Activated T-cell treated with anti-CD3 and anti-CD28 coated beads for 1 hour (primary cell): ENCODE results near the gene SNAPC4.
"Not testable (repeated sequence)": the region's sequence is repeated elsewhere in the genome, so short reads cannot be mapped to it uniquely, and the experiment has no call there.

Experiments
- DNase-seq: peaks from one replicate; pipeline ENCODE4 v3.0.0-alpha.2; 2020; ENCODE audit warnings: low read depth

SNAPC4 gene

DNA sequence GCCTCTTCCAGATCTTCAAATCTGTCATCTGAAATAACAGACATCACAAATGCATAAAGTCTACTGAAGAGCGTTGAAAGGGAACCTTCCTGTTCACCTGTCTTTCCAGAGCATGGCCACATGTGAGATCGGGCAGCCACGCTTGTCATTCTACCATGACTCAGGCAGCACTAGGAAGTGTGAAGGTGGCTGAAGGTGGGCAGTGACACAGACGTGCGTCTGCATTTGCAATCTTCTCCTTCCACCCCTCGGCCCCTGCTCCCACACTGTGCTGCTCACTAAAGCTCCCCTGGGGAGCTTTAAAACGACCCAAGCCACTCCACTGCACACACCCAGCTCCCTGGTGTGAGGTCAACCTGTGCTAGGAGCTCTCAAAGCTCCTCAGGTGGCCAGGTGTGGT is 7.9 kb upstream of the SNAPC4 start:
- no peak for DNase-seq

DNA sequence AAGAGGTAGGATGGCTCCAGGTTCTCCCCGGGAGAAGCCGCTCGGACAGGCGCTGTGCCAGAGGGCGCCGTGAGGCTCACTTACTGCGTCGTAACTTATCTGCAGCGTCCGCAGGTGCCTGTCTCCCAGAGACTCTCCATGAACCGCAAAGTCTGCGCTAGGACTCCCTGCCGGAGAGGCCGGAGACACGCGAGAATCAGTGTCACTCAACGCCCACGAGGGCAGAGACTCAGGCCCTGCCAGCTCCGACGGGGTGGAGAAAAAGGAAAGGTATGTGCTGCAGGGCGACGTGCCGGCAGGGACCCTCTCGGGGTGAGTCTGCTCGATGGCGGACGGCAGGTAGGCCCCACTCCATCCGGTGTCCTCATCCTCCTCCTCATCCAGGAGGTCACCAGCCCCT is 7.1 kb upstream of the SNAPC4 start:
- not testable (repeated sequence) for DNase-seq

DNA sequence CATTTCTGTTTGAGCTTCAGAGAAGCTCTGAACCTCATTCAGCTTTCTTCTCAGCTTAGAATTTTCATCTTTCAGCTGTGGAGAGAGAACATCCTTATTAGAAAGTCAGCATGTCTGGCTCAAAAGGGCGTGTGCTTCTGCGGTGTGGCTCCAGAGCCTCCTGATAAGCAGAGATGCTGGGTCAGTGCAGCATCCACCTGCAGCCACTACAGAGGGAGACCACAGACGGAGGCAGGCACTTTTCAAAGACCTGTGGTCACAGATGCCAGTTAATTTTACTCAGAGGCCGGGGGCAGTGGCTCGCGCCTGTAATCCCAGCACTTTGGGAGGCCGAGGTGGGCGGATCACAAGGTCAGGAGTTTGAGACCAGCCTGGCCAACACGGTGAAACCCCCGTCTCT is 5.9 kb upstream of the SNAPC4 start:
- not testable (repeated sequence) for DNase-seq

DNA sequence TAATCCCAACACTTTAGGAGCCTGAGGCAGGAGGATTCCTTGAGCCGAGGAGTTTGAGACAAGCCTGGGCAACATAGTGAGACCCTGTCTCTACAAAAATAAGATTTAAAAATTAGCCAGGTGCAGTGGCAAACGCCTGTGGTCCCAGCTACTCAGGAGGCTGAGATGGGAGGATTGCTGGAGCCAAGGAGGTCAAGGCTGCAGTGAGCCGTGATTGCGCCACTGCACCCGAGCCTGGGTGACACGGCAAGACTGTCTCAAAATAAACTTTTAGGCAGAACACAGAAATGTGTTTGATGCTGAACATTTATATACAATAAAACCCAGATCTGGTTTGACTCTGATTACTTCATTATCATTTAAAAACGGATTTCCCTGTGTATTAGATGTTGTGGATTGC is 5.5 kb upstream of the SNAPC4 start:
- DNase-seq = no peak

DNA sequence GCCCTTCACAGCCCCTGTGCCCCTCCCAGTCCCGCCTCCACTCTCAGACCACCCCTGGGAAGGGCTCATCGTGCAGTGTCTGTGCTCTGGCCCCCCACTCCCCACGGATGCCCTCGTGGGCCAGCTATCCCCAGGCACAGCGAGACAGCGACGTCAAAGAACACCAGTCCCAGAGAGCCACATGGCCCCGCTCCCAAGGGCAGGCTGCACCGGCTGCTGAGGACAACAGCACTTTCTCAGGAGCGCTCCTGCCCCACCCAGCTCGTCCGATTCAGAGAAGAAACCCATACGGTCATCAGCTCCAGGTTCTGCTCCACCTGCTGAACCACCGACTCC is 4.8 kb upstream of the SNAPC4 start:
- DNase-seq = no peak

DNA sequence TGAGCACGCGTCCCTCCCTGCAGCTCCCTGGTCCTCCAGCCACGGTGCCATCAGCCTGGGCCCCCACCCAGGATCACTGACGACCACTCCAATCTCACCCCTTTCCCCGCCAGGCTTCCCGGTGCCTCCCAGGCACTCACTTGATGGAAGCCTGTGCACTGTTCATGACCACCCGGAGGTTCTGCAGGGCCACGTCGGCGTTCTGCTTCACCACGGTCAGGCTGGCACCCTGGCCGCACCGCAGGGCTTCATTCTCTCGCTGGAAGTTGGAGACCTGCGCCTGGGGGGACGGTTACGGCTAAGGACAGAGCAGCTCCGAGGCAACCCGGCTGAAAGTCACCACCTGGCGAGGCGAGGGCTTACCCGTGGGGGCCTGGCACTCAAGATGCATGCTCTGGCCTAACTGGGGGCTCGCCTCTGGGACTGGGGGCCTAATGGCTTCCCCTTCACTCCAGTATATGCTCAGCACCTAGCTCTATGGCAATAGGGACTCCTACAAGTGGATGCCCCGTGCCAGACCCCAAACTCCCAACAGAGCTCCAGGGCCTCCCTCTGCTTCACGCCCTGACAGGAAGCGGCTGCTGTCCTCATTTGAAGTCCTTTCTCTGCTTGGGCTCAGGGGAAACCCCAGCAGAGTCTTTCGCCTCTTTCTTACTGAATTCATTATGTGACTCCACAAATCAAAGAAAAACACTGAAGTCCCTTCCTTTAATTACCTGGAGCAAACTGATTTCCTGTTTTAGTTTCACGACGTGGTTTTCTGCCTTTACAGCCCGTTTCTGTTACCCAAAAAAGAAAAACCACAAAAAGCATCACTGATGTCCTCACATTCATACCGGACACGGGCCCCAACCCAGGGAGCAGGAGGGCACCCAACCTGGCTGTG is 4.2 kb upstream of the SNAPC4 start:
- DNase-seq = no peak

DNA sequence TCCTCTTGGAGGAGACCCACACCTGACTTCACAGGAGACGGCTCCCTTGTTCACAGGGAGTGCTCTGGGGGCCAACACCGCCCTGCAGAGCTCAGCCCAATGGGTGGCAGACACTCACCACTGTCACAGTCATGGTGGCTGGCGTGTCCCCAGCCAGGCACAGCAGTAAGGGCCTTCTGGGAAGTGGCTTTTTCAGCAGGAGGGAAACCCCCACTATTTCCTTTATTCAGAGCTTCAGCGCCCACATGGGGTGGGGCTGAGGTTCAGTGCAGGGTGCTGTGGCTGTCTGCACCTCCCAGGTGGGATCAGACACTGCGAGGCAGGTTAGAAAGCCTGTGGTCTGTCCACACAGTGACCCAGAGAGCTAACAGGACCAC is 3.6 kb upstream of the SNAPC4 start:
- peak; percentile 47 for DNase-seq

DNA sequence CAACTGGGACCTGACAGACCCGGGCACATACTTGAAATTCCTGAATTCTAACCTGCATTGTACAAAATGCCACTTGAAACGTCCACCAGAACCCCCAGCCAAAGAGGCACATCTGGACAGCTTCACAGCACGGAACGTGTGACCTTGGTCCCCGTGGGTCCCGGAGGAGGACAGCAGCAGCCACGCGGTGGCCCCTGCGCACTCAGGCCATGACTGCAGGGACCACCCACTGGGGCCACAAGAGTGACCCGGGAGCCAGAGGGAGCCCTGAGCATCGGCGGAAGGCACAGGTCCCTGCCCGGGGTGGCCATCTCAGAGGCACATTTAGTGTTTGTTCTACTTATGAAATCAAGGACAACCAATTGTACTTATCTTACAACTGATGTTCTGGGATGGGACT is 2.1 kb upstream of the SNAPC4 start:
- DNase-seq = no peak

DNA sequence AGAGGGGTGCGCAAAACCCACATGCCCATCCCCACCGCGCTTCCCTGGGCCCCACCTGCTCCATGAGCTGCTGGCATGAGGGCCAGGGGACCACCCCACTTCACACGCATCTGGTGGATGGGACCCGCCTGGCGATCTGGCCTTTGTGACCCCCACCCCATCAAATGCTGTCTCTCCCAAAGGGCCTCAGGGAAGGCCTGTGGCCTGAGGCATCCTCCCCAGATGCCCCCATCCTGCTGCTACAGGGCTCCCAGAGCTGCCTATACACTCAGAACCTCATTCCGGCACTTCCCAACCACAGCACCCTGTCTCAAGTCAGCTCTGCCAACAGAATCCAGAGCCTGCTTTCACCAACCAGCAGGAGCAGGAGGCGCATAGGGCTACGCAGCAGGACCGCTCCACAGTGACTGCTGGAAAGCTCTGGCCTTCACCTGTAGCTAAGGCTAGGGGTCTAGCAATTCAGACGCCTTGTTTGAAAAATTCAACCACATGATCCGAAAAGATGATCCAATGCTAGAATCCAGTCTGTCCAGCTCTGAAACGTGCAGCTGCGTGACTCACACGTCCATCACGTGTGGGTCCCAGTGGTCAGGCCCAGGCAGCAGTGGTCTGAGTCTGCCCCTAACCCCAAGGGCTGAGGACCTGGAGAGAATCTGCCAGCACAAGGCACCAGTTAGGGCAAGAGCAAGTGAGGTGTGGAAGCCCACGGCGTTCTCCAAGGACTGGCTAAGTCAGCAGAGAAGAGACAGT is 1.4 kb upstream of the SNAPC4 start:
- DNase-seq = no peak

DNA sequence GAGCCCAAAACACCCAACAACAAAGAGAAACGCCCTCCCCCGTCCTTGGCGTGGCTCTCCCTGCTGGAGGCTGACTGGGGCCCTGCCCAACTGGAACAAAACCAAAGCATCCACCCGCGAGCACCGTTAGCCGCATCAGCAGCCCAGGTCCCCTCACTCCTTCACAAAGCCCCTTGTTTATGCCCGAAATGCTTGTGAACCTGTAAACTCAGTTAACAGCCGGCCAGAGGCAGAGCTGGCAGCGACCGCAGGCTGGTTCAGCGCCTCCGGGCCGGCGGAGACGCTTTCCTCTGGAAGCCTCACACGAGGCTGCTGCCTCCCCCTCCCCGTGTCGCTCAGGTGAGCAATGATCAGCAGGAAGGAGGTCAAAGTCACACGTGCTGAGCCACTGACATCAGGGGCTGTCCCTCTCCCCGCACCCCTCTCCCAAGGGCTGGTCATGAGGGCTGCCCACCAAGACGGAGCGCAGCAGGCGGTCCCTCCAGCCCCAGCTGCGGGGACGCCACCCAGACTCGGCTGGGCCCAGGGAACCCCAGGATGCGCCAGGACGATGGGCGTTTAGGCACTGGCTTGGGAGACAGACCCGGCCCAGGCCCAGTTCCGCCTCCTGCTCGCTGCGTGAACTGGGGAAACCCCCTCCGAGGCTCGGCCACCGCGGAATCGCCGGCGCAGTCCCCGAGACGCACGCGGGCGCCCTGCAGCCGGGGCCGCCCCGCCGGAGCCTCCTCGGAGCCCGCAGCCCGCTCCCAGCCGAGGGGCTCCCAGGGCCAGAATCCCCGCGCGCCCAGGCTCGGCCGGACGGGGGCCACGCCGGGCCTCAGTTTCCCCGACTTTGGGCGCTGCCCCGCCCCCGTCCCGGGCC is 563 bp downstream of the SNAPC4 start:
- DNase-seq = no peak

DNA sequence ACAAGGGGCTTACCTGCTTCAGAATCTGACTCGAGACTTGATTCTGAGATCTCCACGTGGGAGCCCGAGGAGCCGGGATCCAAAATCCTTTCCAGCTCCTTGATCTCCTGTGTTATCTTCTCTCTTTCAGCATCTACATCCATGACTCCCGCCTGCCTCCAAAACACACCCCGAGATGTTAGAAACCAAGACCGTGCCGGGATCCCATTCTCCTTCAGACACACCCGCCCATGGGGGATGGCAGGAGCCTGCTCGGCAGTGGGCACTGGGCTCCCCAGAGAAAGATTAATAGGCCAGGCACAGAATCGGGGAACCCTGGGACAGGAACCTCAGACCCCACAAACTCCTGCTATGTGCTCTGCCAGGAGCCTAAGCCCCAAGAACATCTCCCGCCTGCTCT is 1.7 kb downstream of the SNAPC4 start:
- no peak for DNase-seq

DNA sequence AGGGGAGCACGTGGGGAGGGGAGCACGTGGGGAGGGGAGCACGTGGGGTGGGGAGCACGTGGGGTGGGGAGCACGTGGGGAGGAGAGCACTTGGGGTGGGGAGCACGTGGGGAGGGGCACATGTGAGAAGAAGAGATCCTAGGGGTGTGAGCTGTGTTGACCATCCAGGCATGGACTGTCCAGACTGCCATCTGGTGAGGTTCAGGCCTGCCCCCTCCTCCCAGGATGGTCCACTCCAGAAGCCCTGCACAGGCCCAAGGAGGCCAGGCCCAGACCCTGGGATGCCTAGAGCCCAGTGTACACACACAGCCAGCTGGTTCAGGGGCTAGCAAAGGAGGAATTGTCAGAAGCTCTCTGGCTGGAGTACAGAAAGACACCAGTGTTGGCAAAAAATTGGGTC is 2.3 kb downstream of the SNAPC4 start:
- no peak for DNase-seq

DNA sequence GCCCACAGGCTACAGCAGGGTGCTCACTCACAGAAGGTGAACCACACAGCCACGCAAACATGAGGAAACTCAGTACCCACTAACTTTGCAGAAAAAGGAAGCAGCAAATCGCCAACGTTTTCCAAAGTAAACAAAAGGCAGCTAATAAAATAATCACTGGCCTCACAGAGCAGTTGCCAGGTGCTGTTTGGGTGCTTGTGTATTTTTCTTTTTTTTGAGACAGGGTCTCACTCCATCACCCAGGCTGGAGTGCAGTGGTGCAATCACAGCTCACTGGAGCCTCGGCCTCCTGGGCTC is 3.8 kb downstream of the SNAPC4 start:
- DNase-seq = no peak

DNA sequence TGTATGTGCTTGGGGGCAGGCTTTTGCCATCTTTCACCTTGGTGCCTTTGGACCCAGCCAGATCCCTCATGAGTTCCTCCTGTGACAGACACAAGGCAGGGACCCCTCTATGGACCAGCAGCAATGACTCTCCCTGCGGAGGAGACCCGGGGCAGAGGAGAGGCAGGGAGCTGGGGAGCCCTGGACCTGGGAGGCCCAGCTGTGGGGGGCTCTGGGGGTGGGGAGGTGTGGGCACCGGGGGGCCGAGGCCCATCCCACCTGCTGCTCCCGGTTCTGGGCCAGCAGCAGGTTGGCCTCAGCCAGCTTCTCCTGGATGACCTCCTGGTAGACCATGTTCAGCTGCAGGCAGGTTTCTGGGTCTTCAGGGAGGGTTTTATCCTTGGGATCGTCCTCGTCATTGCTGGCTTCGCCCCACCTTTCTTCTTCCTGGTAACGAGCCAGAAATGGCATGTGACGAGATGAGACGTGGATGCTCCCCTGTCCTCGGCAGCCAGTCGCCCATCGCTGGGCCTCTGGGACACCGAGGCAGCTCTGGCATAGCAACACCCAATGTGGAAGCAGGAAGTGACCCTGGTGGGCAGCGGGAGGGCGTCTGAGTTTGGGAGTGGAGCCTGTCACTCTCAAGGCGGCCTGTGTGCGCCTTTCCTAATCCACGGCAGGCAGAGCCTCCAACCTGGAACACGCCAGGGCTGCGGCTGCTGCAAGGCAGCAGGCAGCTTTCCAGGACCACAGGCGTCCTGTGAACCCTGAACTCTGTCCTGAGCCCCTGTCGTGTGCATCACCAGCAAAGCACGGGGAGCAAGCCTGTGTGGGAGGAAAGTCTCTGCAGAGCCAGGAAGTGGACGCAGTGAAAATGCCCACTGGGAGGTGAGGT is 4.4 kb downstream of the SNAPC4 start:
- no peak for DNase-seq

DNA sequence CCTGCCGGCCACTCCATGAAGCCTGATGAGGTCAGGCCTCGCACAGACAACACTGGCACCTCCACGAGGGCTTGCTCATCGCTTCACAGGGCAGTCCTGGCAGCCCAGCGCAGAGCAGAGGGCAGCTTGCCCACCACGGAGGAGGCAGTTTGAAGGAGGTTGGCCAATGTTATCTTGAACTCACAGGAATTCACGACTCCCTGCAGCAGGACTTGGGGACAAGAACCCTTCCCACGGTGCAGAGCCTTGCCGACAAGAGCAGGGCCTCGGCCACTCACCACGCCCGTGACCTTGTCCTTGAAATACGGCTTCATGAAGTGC is 5.0 kb downstream of the SNAPC4 start:
- no peak for DNase-seq

DNA sequence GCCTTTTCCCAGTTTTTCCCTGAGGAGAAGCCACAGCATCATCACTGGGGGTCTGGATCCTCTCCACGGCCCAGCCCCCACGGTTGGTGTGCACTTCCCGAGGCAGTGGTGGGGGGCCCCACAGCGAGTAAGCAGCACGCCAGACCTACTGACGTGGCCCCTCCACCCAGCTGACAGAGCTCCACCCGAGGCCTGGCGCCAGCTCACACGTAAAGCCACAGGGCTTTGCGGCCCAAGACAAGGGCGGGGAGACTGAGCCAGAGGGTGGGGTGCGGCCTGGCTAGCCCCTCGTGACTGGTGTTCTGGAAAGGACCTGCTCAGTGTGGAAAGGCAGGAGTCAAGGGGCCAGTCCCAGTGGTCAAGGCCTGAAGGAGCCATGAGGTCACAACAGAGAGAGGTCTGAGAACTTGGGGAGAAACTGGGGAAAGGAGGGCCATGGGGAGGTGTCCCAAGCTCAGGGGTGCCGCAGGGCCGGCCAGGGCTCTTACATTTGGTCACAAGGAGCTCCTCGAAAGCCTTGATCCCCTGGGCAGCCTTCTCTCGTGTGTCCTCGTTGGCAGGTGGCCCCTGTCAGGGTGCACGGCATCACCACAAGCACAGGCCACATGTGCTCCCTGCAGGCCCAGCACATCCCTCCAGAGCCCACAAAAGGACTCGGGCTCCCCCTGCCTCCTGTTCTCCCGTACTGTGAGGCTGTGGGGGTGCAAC is 5.5 kb downstream of the SNAPC4 start:
- DNase-seq = no peak

DNA sequence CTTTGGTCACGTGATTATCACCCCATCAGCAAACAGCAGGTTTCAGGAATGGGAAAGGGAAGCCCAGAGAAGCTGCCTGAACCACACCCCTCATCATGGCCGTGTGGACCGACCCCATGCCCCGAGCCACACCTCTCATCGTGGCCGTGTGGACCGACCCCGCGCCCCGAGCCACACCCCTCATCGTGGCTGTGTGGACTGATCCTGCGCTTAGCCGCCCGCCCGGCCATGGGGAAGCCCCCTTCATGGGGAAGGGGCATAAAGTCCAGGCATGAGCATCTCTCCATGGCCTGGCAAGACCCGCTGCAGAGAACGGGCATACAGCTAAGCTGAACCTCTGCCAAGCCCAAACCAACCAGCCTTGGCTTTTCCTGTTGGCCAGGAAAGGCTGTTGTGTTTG is 6.4 kb downstream of the SNAPC4 start:
- no peak for DNase-seq

DNA sequence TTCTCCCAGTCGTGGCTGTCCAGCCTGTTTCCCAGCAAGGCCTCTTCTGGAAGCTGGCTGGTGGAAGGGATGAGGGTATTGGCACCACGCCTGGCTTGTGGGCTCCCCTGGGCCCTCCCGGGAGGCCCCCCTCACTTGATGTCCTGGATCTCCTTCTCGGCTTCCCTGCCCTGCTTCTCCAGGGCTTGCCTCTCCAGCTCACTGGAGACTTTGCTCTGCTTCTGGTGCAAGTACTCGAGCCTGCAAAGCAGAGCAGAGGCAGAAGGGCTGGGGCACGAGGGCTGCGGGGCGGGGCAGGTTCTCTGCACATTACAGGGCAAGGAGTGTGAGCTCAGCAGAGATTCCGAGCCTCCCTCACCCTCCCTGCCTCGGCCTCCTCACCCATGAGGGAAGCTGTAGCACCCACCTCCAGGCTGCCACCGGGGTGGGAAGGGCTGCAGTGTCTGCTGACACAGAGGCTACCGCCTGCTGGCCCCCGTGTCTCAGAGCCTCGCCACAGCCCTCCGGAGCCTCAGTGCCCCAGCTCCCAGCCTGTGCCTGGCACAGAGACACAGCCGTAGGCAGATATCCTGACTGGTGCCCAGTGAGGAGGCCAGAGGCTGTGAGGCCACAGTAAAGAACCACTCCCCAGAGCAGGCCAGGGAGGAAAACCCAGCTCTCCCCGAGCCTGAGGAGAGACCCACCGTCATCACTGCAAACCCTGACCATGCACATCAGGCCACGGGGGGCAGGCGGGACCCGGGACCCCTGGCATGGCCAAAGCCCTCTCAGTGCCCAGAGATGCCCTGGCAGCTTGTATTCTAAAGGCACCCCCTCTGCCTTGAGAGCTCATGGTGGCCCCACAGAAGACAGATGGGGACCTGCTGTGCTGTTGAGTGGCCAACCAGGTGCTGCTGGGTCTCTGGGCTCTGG is 7.2 kb downstream of the SNAPC4 start:
- DNase-seq = no peak

DNA sequence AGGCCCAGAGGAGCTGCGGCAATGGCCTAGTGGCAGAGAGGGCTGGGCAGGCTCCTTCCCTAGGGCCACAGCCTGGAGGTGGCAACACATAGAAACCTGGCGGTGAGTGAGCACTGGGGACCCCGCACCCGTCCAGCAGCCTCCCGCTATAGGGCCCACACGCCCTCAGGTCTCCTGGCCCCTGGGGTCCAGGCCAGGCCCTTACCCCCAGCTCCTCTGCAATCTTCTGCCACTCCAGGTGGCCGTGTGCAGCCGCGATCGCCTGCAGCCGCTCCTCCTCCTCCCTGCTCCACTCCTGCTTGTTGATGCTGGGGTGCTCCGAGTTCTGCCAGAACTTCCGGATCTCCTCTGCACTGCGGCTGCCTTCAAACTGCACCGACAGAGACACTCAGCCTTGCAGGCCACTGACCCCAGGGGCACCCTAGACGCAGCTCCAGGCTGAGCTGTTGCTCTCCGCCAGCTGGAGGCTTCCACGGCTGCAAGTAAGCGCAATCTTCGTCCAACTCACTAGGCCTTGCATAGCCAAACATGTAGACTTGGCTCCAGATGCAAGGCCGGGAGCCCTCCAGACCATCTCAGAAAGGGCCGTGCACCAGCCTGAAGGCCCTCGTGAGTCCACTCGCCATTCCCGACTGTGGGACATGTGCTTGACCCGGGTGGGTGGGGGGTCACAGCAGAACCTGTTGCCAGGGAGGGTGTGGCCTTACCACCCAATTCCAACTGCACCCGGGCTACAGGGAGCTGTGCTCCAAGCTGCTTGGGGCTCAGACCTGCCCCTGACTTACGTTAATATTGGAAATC is 8.0 kb downstream of the SNAPC4 start:
- DNase-seq = no peak

DNA sequence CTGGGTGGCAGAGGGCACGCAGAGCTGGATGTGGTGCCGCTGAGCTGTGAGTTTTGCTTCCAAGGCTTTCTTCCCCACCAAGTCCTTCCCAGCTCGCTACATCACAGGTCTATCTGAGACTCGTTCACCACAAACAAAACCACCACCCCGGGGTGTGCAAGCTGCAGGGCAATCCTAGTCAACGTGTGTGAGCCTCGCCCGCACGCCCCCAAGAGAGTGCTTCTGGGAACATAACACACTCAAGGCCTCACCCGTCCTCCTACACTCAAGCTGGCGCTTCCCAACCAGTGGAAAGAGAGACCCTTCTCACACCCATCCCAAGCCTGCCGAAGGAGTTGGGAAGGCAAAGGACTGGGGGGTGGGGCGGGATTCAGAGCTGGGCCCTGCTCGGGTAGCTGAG is 10.6 kb downstream of the SNAPC4 start:
- no peak for DNase-seq
